IMR-90 (cell line): ENCODE measurements around the gene TMEM205. TPM values are rescaled to one million over a fixed set of nuclear protein-coding genes. Genes with fewer than 3 reads are reported as not detected.

ENCODE experiments used
- ATAC-seq: fragments of 200-7000 bp; cut with Tn5 transposase; 2 replicates; pipeline ENCODE4 v1.9.1; 2020; ENCODE audit warnings: low read depth, mild to moderate bottlenecking, moderate library complexity
- BruUV-seq: library from RNA; stranded (reverse); fragments of 400-500 nt; replicated peaks from 2 replicates; lab custom pipeline; 2021; lab: Mats Ljungman, UMichigan
- CTCF ChIA-PET: fragments of 300-600 bp; formaldehyde crosslinking; extraction: SDS; loops from one replicate; lab custom pipeline; 2021; ENCODE audit warnings: antibody characterized with exemption; lab: Yijun Ruan, JAX
- POLR2A ChIA-PET: fragments of 300-600 bp; sonication (Branson Sonifier 250); formaldehyde crosslinking; loops from one replicate; lab custom pipeline; 2022; ENCODE audit warnings: antibody characterized with exemption; ENCODE audit not compliant: unreplicated experiment; lab: Charles Lee
- DNase-seq: peaks from one replicate; pipeline ENCODE4 v3.0.0; 2013
- H2AFZ ChIP-seq: replicated peaks from 2 replicates; pipeline ENCODE3; 2013; ENCODE audit warnings: low read length, mild to moderate bottlenecking; ENCODE audit not compliant: poor library complexity
- H2AK5ac ChIP-seq: 2 replicates; pipeline ENCODE4 v1.6.1; 2013; ENCODE audit warnings: low read depth, low read length, inconsistent platforms
- H2AK9ac ChIP-seq: replicated peaks from 2 replicates; pipeline ENCODE3; 2013; ENCODE audit warnings: mild to moderate bottlenecking, low read depth, low read length, moderate library complexity; ENCODE audit not compliant: poor library complexity
- H2BK120ac ChIP-seq: 2 replicates; pipeline ENCODE4 v1.6.1; 2013; ENCODE audit warnings: low read depth, low read length, inconsistent platforms
- H2BK15ac ChIP-seq: 3 replicates; pipeline ENCODE4 v1.6.1; 2013; ENCODE audit warnings: low read depth, low read length, inconsistent platforms
- H2BK20ac ChIP-seq: 2 replicates; pipeline ENCODE4 v1.6.1; 2013; ENCODE audit warnings: low read depth, mild to moderate bottlenecking, inconsistent platforms, low read length, moderate library complexity
- H2BK5ac ChIP-seq: 2 replicates; pipeline ENCODE4 v1.6.1; 2013; ENCODE audit warnings: mild to moderate bottlenecking, low read depth, low read length, inconsistent platforms; ENCODE audit not compliant: poor library complexity, severe bottlenecking
- H3K14ac ChIP-seq: replicated peaks from 2 replicates; pipeline ENCODE4 v1.6.1; 2013; ENCODE audit warnings: low read depth, low read length, inconsistent platforms
- H3K18ac ChIP-seq: 2 replicates; pipeline ENCODE4 v1.6.1; 2013; ENCODE audit warnings: low read depth, low read length, control low read depth
- H3K23ac ChIP-seq: 2 replicates; pipeline ENCODE4 v1.6.1; 2013; ENCODE audit warnings: low read depth, low read length, inconsistent platforms
- H3K27ac ChIP-seq: 2 replicates; pipeline ENCODE4 v1.5.1; 2013; ENCODE audit warnings: mild to moderate bottlenecking, control low read depth, low read length; ENCODE audit not compliant: insufficient read depth
- H3K27me3 ChIP-seq: 2 replicates; pipeline ENCODE4 v1.6.1; 2013; ENCODE audit warnings: low read length; ENCODE audit not compliant: control insufficient read depth, insufficient read depth
- H3K36me3 ChIP-seq: 2 replicates; pipeline ENCODE4 v1.6.1; 2013; ENCODE audit warnings: low read length, mixed read lengths; ENCODE audit not compliant: control insufficient read depth, insufficient read depth
- H3K4ac ChIP-seq: 2 replicates; pipeline ENCODE4 v1.6.1; 2013; ENCODE audit warnings: low read depth, low read length, inconsistent platforms
- H3K4me1 ChIP-seq: 2 replicates; pipeline ENCODE4 v1.6.1; 2013; ENCODE audit warnings: low read length, mixed read lengths; ENCODE audit not compliant: control insufficient read depth, insufficient read depth
- H3K4me2 ChIP-seq: 2 replicates; pipeline ENCODE4 v1.6.1; 2013; ENCODE audit warnings: low read depth, mild to moderate bottlenecking, control low read depth, low read length, moderate library complexity
- H3K4me3 ChIP-seq: 2 replicates; pipeline ENCODE4 v1.5.1; 2013; ENCODE audit warnings: low read depth, mild to moderate bottlenecking, control low read depth, low read length, moderate library complexity; ENCODE audit not compliant: insufficient read depth
- H3K56ac ChIP-seq: 2 replicates; pipeline ENCODE4 v1.6.1; 2013; ENCODE audit warnings: low read length, inconsistent platforms; ENCODE audit not compliant: insufficient read depth; ENCODE audit errors: extremely low read depth
- H3K79me1 ChIP-seq, 2 experiments: 2 replicates each; pipeline ENCODE4 v1.6.1; 2013; ENCODE audit warnings: low read length in 2 of 2, inconsistent platforms in 1 of 2, low read depth in 1 of 2
- H3K9ac ChIP-seq: 2 replicates; pipeline ENCODE4 v1.6.1; 2013; ENCODE audit warnings: low read depth, low read length, control low read depth
- H3K9me1 ChIP-seq: 2 replicates; pipeline ENCODE4 v1.6.1; 2013; ENCODE audit warnings: low read length, inconsistent platforms; ENCODE audit not compliant: insufficient read depth
- H3K9me3 ChIP-seq: 2 replicates; pipeline ENCODE4 v1.6.1; 2013; ENCODE audit warnings: low read length; ENCODE audit not compliant: control insufficient read depth, insufficient read depth
- H4K20me1 ChIP-seq: 2 replicates; pipeline ENCODE4 v1.6.1; 2013; ENCODE audit warnings: low read length, inconsistent platforms; ENCODE audit not compliant: insufficient read depth
- H4K5ac ChIP-seq: 2 replicates; pipeline ENCODE4 v1.6.1; 2013; ENCODE audit warnings: mild to moderate bottlenecking, low read depth, low read length, control low read depth
- H4K8ac ChIP-seq, 2 experiments: 2 replicates each; pipeline ENCODE4 v1.6.1; 2013; ENCODE audit warnings: low read depth in 2 of 2, low read length in 2 of 2, control low read depth in 1 of 2, inconsistent platforms in 1 of 2
- H4K91ac ChIP-seq: 2 replicates; pipeline ENCODE4 v1.6.1; 2013; ENCODE audit warnings: low read depth, low read length, inconsistent platforms; ENCODE audit not compliant: insufficient read depth
- BHLHE40 ChIP-seq: fragments of 150-350 bp; IDR thresholded peaks from 2 replicates; pipeline ENCODE4 v1.6.1; 2016; ENCODE audit warnings: mild to moderate bottlenecking, low read depth, low read length
- CEBPB ChIP-seq: IDR thresholded peaks from 2 replicates; pipeline ENCODE4 v1.6.1; 2012; ENCODE audit warnings: low read depth, low read length, improper control_type of control experiment
- CHD1 ChIP-seq: IDR thresholded peaks from 2 replicates; pipeline ENCODE4 v1.6.1; 2012; ENCODE audit warnings: low read depth, low read length, improper control_type of control experiment
- ELK1 ChIP-seq: fragments of 150-350 bp; IDR thresholded peaks from 2 replicates; pipeline ENCODE4 v1.6.1; 2016; ENCODE audit warnings: low read depth, mild to moderate bottlenecking, low read length, moderate library complexity, borderline replicate concordance
- FOS ChIP-seq: fragments of 150-350 bp; IDR thresholded peaks from 2 replicates; pipeline ENCODE4 v1.6.1; 2016; ENCODE audit warnings: low read depth, low read length
- MAFK ChIP-seq: IDR thresholded peaks from 2 replicates; pipeline ENCODE4 v1.6.1; 2012; ENCODE audit warnings: low read depth, low read length, improper control_type of control experiment
- MAZ ChIP-seq: IDR thresholded peaks from 2 replicates; pipeline ENCODE4 v1.6.1; 2012; ENCODE audit warnings: low read depth, mild to moderate bottlenecking, low read length, improper control_type of control experiment, moderate library complexity, borderline replicate concordance
- MXI1 ChIP-seq: IDR thresholded peaks from 2 replicates; pipeline ENCODE4 v1.6.1; 2012; ENCODE audit warnings: low read depth, mild to moderate bottlenecking, low read length, moderate library complexity, borderline replicate concordance
- NFE2L2 ChIP-seq: fragments of 150-350 bp; IDR thresholded peaks from 2 replicates; pipeline ENCODE4 v1.6.1; 2016; ENCODE audit warnings: low read depth, mild to moderate bottlenecking, low read length
- POLR2A ChIP-seq: IDR thresholded peaks from 2 replicates; pipeline ENCODE4 v1.6.1; 2012; ENCODE audit warnings: mild to moderate bottlenecking, low read depth, low read length
- RAD21 ChIP-seq: IDR thresholded peaks from 2 replicates; pipeline ENCODE4 v1.6.1; 2012; ENCODE audit warnings: low read length, improper control_type of control experiment
- RCOR1 ChIP-seq: IDR thresholded peaks from 2 replicates; pipeline ENCODE4 v1.6.1; 2012; ENCODE audit warnings: mild to moderate bottlenecking, low read length, improper control_type of control experiment; ENCODE audit not compliant: insufficient replicate concordance
- RFX5 ChIP-seq: IDR thresholded peaks from 2 replicates; pipeline ENCODE4 v1.8.0; 2012; ENCODE audit warnings: low read depth, mild to moderate bottlenecking, low read length, moderate library complexity
- SMC3 ChIP-seq: fragments of 150-350 bp; IDR thresholded peaks from 2 replicates; pipeline ENCODE4 v1.6.1; 2016; ENCODE audit warnings: low read depth, mild to moderate bottlenecking, antibody characterized with exemption, low read length, moderate library complexity
- WGBS, 2 experiments: methylation state at CpG; one replicate each; pipeline versions ENCODE4 v1.1.5 to v1.1.7; 2013; ENCODE audit warnings: missing lambda C conversion rate in 2 of 2; ENCODE audit not compliant: insufficient read length in 1 of 2; ENCODE audit errors: extremely low coverage in 2 of 2; 5-methylcytosine and 5-hydroxymethylcytosine counted together
- dilution Hi-C: fragments of 300-500 bp; cut with HindIII; formaldehyde crosslinking; loops from one replicate; pipeline ENCODE4 v1.14.3; 2018; ENCODE audit warnings: low sequenced_read_pairs; ENCODE audit not compliant: unreplicated experiment
- in situ Hi-C: fragments of 300-500 bp; cut with MboI; formaldehyde crosslinking; loops from 3 replicates; pipeline ENCODE4 v1.14.3; 2019; ENCODE audit warnings: low sequenced_read_pairs, inconsistent platforms, mixed read lengths
- intact Hi-C: fragments of 100-400 bp; cut with micrococcal nuclease; formaldehyde crosslinking; loops from 2 replicates; pipeline ENCODE4 v1.10.0; 2022
- polyA plus RNA-seq, 3 experiments: library from polyadenylated mRNA; depleted of rRNA; stranded (reverse); fragments of >200 nt; gene quantifications; 2 replicates each; pipeline ENCODE4 v1.2.3, GENCODE V29; 2012; ENCODE audit warnings: low replicate concordance in 1 of 3
- total RNA-seq: library from RNA; depleted of rRNA; stranded (reverse); fragments of >200 nt; gene quantifications from 2 replicates; pipeline ENCODE4 v1.2.3, GENCODE V29; 2012
- TF ChIP-seq, protein P1 (sequence below): conservative IDR thresholded peaks from 2 replicates; pipeline ENCODE4 v1.5.1; 2012; ENCODE audit warnings: mild to moderate bottlenecking, low read depth, low read length, improper control_type of control experiment
- TF ChIP-seq, protein P2 (sequence below): fragments of 150-350 bp; IDR thresholded peaks from 2 replicates; pipeline ENCODE4 v1.6.1; 2017; ENCODE audit warnings: mild to moderate bottlenecking, antibody characterized with exemption, low read length, low read depth

The TMEM205 gene
- total and polyA plus RNA-seq, 2 of the 4 experiments (the other 2 are of a cell fraction) = 110 to 136 TPM

- no peak overlapping the region for H4K5ac ChIP-seq
- in situ Hi-C loops (no loop called here), intact Hi-C loops (no loop called here), dilution Hi-C loops (no loop called here)
- peaks cover 9% of the 10 kb centered on the region; the same call in 1 of the 2 replicates for H3K9me1 ChIP-seq
- H3K9ac ChIP-seq = no peak overlapping the region
- TF ChIP-seq, protein P1, sequence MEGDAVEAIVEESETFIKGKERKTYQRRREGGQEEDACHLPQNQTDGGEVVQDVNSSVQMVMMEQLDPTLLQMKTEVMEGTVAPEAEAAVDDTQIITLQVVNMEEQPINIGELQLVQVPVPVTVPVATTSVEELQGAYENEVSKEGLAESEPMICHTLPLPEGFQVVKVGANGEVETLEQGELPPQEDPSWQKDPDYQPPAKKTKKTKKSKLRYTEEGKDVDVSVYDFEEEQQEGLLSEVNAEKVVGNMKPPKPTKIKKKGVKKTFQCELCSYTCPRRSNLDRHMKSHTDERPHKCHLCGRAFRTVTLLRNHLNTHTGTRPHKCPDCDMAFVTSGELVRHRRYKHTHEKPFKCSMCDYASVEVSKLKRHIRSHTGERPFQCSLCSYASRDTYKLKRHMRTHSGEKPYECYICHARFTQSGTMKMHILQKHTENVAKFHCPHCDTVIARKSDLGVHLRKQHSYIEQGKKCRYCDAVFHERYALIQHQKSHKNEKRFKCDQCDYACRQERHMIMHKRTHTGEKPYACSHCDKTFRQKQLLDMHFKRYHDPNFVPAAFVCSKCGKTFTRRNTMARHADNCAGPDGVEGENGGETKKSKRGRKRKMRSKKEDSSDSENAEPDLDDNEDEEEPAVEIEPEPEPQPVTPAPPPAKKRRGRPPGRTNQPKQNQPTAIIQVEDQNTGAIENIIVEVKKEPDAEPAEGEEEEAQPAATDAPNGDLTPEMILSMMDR = no peak
- TF ChIP-seq SMC3 (no peak), CEBPB (no peak), ELK1 (no peak), POLR2A (no peak), BHLHE40 (no peak), MXI1 (no peak), MAFK (no peak), NFE2L2 (no peak), CHD1 (no peak), FOS (no peak), MAZ (no peak), RAD21 (no peak), RFX5 (no peak), RCOR1 (no peak)
- TF ChIP-seq, protein P2, sequence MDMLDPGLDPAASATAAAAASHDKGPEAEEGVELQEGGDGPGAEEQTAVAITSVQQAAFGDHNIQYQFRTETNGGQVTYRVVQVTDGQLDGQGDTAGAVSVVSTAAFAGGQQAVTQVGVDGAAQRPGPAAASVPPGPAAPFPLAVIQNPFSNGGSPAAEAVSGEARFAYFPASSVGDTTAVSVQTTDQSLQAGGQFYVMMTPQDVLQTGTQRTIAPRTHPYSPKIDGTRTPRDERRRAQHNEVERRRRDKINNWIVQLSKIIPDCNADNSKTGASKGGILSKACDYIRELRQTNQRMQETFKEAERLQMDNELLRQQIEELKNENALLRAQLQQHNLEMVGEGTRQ = no peak
- no peak overlapping the region for H3K14ac ChIP-seq
- ChIA-PET POLR2A (no interaction called here), CTCF (no interaction called here)
- no peaks in the 10 kb centered on the region for H3K9me3 ChIP-seq
- no peak overlapping the region for H2BK120ac ChIP-seq
- H4K8ac ChIP-seq = no peak overlapping the region
- H3K4me3 ChIP-seq = no peak overlapping the region
- H3K56ac ChIP-seq = no peak overlapping the region
- no peak overlapping the region for H3K18ac ChIP-seq
- TSS peak; percentile 96 for BruUV-seq
- peaks cover 36% of the 10 kb centered on the region for H3K36me3 ChIP-seq
- no peak overlapping the region for H3K27ac ChIP-seq
- no peak overlapping the region for H2AK5ac ChIP-seq
- H3K4ac ChIP-seq = no peak overlapping the region
- no peak overlapping the region for H2AFZ ChIP-seq
- no peak for ATAC-seq
- DNase-seq = no peak
- no peak overlapping the region for H2BK20ac ChIP-seq
- no peak overlapping the region for H2BK5ac ChIP-seq
- H2BK15ac ChIP-seq = no peak overlapping the region
- no CpG with 5 or more reads among the region's 5 CpGs for WGBS, 2 experiments
- peaks cover 3% of the 10 kb centered on the region; the same call in 1 of the 2 replicates for H4K20me1 ChIP-seq
- H3K79me1 ChIP-seq = no peaks in the 10 kb centered on the region
- H3K4me1 ChIP-seq = no peaks in the 10 kb centered on the region
- H3K4me2 ChIP-seq = no peak overlapping the region
- H3K23ac ChIP-seq = no peak overlapping the region
- no peaks in the 10 kb centered on the region for H3K27me3 ChIP-seq
- H2AK9ac ChIP-seq = no peak overlapping the region
- H4K91ac ChIP-seq = no peak overlapping the region
Observed at GRCh38 chr19:11364935-11365334, 18.9 kb upstream of the TMEM205 start.
